Large intestine (tissue), 12 donors: ENCODE measurements around the gene ZNF124. TPM values are rescaled to one million over a fixed set of nuclear protein-coding genes. Genes with fewer than 3 reads are reported as not detected.
"Not testable (repeated sequence)": the region's sequence is repeated elsewhere in the genome, so short reads cannot be mapped to it uniquely, and the experiment has no call there.

Source experiments
- DNase-seq, 2 donors: peaks; one replicate each; pipeline versions ENCODE4 v3.0.0 to v3.0.0-alpha.2; 2013
- H3K27ac ChIP-seq: one replicate; pipeline ENCODE4 v1.5.1; 2013; ENCODE audit warnings: low read length
- H3K27me3 ChIP-seq: 2 replicates; pipeline ENCODE4 v1.6.1; 2013; ENCODE audit warnings: low read length; ENCODE audit not compliant: control insufficient read depth, insufficient read depth
- H3K36me3 ChIP-seq: 2 replicates; pipeline ENCODE4 v1.6.1; 2013; ENCODE audit warnings: low read length; ENCODE audit not compliant: control insufficient read depth, insufficient read depth
- H3K4me1 ChIP-seq: one replicate; pipeline ENCODE4 v1.6.1; 2013; ENCODE audit warnings: low read length; ENCODE audit not compliant: control insufficient read depth, insufficient read depth
- H3K4me3 ChIP-seq: one replicate; pipeline ENCODE4 v1.5.1; 2013; ENCODE audit warnings: low read length
- H3K9me3 ChIP-seq: one replicate; pipeline ENCODE4 v1.6.1; 2013; ENCODE audit warnings: mild to moderate bottlenecking, low read depth, low read length, moderate library complexity; ENCODE audit not compliant: control insufficient read depth
- WGBS: methylation state at CpG from one replicate; pipeline ENCODE4 v1.1.5; 2013; ENCODE audit warnings: low lambda C conversion rate; ENCODE audit not compliant: insufficient coverage; 5-methylcytosine and 5-hydroxymethylcytosine counted together
- long read RNA-seq, 11 donors: transcript quantifications; one replicate each; lab custom pipeline, GENCODE V29; 2026
- polyA plus RNA-seq: library from polyadenylated mRNA; unstranded; fragments of 120-200 nt; gene quantifications from one replicate; pipeline ENCODE4 v1.2.1, GENCODE V29; 2013

ZNF124 gene
- polyA plus RNA-seq: 13.5 TPM
- long read RNA-seq, donor 1, partial matches to known transcripts: 0 of 1 reads
- long read RNA-seq, donor 1, other reads (novel, unspliced or antisense): 0 of 1 reads
- long read RNA-seq, donor 2, partial matches to known transcripts: 0 of 5 reads
- long read RNA-seq, donor 2, other reads (novel, unspliced or antisense): 0 of 5 reads
- long read RNA-seq, donor 3: 0 reads
- long read RNA-seq, donor 4: 0 reads
- long read RNA-seq, donor 5: 0 reads
- long read RNA-seq, donor 6, partial matches to known transcripts: 0 of 7 reads
- long read RNA-seq, donor 6, other reads (novel, unspliced or antisense): 0 of 7 reads
- long read RNA-seq, donor 7, partial matches to known transcripts: 0 of 4 reads
- long read RNA-seq, donor 7, other reads (novel, unspliced or antisense): 0 of 4 reads
- long read RNA-seq, donor 8, partial matches to known transcripts: 0 of 4 reads
- long read RNA-seq, donor 8, other reads (novel, unspliced or antisense): 0 of 4 reads
- long read RNA-seq, donor 9, partial matches to known transcripts: 0 of 2 reads
- long read RNA-seq, donor 9, other reads (novel, unspliced or antisense): 0 of 2 reads
- long read RNA-seq, donor 10, partial matches to known transcripts: 0 of 4 reads
- long read RNA-seq, donor 10, other reads (novel, unspliced or antisense): 0 of 4 reads
- long read RNA-seq, donor 11, partial matches to known transcripts: 0 of 3 reads
- long read RNA-seq, donor 11, other reads (novel, unspliced or antisense): 0 of 3 reads

DNA sequence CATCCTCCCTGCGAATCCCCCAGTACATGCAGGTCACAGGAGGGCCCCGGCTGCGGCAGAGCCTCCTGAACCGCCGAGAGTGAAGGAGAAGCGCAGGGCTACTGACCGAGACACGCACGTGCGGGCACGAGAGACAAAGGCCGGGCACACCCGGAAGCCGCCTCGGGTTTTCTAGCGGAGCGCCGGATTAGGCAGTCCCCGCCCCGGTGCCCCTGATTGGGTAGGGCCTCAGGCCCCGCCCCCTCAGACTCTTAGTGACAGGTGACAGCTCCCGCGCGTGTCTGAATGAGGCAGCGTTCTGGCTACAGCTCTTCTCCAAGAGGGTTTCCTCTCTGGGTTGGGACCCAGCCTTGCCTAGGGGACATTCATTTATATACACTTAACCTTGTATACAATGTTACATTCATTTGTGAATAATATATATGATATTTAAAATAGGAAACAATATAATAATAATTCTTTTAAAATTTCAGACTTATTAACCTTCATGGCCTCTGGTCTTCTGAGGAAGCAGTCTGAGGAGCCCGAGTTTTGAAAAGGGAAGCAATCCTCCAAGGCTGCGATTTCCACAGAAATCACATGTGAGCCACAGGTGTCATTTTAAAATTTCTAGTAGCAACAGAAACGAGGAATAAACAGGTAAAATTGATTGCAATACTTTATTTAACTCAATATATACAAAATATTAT lies at the start of gene ZNF124:
Gene ZNF124 (minus strand): TSS at position 146 of the 689 bp plus-strand sequence. CDS start 143 bp downstream, at position 3.
- H3K4me1 ChIP-seq, DNase-seq, H3K27me3 ChIP-seq, H3K27ac ChIP-seq, H3K36me3 ChIP-seq, H3K9me3 ChIP-seq, H3K4me3 ChIP-seq: not testable (repeated sequence)
- WGBS: 20% methylated on average over 1 of the region's 28 CpGs

DNA sequence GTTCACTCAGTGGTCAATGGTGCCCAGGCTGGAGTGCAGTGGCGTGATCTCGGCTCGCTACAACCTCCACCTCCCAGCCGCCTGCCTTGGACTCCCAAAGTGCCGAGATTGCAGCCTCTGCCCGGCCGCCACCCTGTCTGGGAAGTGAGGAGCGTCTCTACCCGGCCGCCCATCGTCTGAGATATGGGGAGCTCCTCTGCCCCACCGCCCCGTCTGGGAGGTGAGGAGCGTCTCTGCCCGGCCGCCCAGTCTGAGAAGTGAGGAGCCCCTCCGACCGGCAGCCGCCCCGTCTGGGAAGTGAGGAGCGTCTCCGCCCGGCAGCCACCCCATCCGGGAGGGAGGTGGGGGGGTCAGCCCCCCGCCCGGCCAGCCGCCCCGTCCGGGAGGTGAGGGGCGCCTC lies 48.5 kb upstream of the ZNF124 start:
- H3K36me3 ChIP-seq, H3K27ac ChIP-seq, DNase-seq, H3K9me3 ChIP-seq, H3K4me3 ChIP-seq, H3K4me1 ChIP-seq, H3K27me3 ChIP-seq: not testable (repeated sequence)
- no CpG with 5 or more reads among the region's 30 CpGs for WGBS

DNA sequence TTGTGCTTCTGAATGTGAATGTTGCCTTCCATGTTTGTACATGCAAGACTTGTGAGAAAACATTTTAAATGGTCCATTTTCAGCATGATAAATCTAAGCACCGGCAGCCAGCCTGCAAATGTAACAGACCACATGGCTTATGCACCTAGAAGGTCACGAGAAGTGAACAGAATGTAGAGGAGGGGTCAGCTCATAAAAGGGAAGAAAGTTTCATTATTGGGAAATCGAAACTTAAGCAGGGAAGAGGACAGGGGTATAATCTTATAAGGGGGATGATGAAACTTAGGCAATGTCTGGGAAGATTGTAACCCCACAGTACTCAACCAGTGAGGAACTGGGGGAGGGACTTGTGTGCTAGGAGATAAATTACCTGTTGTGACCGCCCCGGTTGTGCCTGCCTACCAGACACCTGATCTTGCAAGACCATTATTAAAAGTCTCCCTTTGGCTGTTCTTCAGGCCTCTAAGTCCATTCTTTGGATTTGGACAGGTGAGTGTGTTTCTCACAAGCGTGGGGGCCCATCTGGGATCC lies 46.4 kb upstream of the ZNF124 start:
- Histone ChIP-seq H3K9me3 (peaks cover 3% of the 10 kb centered on the region), H3K27me3 (peaks cover 3% of the 10 kb centered on the region), H3K4me1 (no peaks in the 10 kb centered on the region), H3K4me3 (no peak overlapping the region), H3K27ac (no peak overlapping the region), H3K36me3 (no peaks in the 10 kb centered on the region)
- no peak for DNase-seq
- 40% methylated on average over 2 of the region's 6 CpGs for WGBS

DNA sequence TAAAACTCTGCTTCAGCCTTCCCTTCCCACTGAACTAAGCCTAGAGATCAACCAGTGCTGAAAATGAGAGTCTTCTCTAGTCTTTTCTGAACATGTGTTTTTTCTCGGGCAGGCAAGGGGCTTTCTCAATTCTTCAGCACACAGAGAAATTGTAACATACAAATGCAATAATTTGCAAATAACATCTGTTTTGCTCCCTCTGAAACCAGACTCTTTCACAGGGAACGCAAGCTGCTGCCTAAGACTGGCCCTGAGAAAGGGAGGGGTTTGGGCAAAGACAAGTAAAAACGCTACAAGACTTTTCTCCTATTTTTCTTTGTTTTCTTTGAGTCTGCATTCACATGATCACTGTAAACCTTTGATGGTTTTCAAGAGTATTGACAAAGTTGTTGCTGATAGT lies 44.4 kb upstream of the ZNF124 start:
- WGBS: 38% methylated on average over 1 of the region's 3 CpGs
- Histone ChIP-seq H3K27ac (no peak overlapping the region), H3K4me3 (no peak overlapping the region), H3K9me3 (peaks cover 3% of the 10 kb centered on the region), H3K36me3 (no peaks in the 10 kb centered on the region), H3K4me1 (no peaks in the 10 kb centered on the region), H3K27me3 (peaks cover 3% of the 10 kb centered on the region)
- no peak for DNase-seq

GRCh38 chr1:247212627-247213617 lies 41.1 kb upstream of the ZNF124 start:
- 25% methylated on average over 1 of the region's 1 CpG for WGBS
- peaks cover 3% of the 10 kb centered on the region for H3K27me3 ChIP-seq
- peaks cover 8% of the 10 kb centered on the region for H3K4me1 ChIP-seq
- no peak overlapping the region for H3K27ac ChIP-seq
- H3K36me3 ChIP-seq: no peaks in the 10 kb centered on the region
- no peak overlapping the region for H3K4me3 ChIP-seq
- no peaks in the 10 kb centered on the region for H3K9me3 ChIP-seq
- DNase-seq: no peak

DNA sequence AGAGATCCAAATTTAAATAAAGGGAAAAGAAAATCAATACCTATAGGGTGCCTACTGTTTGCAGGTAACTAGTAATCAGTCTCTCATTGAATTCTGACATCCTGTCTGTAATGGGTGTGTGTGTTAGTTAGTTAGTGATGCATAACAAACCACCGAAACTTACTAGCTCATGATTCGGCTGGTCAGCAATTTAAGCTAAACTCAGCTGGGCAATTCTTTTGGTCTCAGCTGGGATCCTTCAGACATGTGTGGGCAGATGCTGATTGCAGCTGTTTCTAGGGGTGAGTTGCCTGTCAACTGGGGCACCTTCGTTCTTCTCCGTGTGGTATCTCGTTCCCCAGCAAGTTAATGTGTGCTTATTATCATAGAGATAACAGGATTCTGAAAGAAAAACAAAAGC lies 40.2 kb upstream of the ZNF124 start:
- Histone ChIP-seq H3K4me3 (no peak overlapping the region), H3K27me3 (peaks cover 3% of the 10 kb centered on the region), H3K4me1 (peaks cover 8% of the 10 kb centered on the region), H3K27ac (no peak overlapping the region), H3K9me3 (no peaks in the 10 kb centered on the region), H3K36me3 (no peaks in the 10 kb centered on the region)
- no CpG with 5 or more reads among the region's 5 CpGs for WGBS
- DNase-seq: no peak

DNA sequence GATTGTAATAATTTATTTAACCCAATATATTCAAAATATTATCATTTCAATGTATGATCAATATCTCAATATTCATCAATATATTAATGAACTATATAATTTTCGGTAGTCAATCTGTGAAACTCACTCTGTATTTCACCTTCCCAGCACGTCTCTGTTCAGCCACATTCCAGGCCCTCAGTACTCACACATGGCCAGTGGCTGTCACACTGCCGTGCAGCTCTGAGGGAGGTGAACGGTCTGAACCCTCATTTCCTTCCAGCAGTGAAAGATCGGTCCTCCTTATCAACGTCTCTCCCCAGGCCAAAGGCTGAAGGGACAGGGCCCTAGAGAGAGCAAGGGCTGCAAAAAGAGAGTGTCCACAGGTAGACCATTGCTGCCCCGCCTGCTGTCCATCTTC lies 39.5 kb upstream of the ZNF124 start:
- Histone ChIP-seq H3K27me3 (peaks cover 3% of the 10 kb centered on the region), H3K9me3 (no peaks in the 10 kb centered on the region), H3K4me1 (peaks cover 8% of the 10 kb centered on the region), H3K36me3 (no peaks in the 10 kb centered on the region), H3K27ac (no peak overlapping the region), H3K4me3 (no peak overlapping the region)
- DNase-seq: no peak
- 83% methylated on average over 1 of the region's 7 CpGs for WGBS

GRCh38 chr1:247210376-247211117 lies 38.7 kb upstream of the ZNF124 start:
- H3K4me1 ChIP-seq: peaks cover 8% of the 10 kb centered on the region
- peak; percentile 94 to 96 for DNase-seq
- no peaks in the 10 kb centered on the region for H3K36me3 ChIP-seq
- H3K27ac ChIP-seq: peak overlapping the region; percentile 68
- no peaks in the 10 kb centered on the region for H3K27me3 ChIP-seq
- H3K4me3 ChIP-seq: peak overlapping the region; percentile 96
- no CpG with 5 or more reads among the region's 49 CpGs for WGBS
- no peaks in the 10 kb centered on the region for H3K9me3 ChIP-seq

DNA sequence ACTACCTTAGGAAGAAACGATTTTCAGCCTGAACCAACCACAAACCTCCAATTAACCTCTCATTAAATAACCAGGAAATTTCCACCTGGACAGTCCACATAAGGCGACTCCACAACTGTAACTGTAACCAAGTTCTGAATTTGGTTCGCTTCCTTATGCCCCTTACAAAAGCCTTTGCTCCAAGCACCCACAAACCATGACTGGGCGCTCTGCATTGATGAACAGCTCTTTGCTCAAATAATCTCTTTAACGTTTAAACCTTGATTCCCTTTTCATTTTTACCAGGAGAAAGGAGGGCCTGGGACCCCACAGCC lies 38.2 kb upstream of the ZNF124 start:
- WGBS: 10% methylated on average over 2 of the region's 5 CpGs

More for the DNA sequence above, 38.2 kb upstream of the ZNF124 start:
- Histone ChIP-seq H3K4me3 (peak overlapping the region; percentile 96), H3K27me3 (no peaks in the 10 kb centered on the region), H3K27ac (no peak overlapping the region), H3K9me3 (no peaks in the 10 kb centered on the region), H3K36me3 (no peaks in the 10 kb centered on the region), H3K4me1 (peaks cover 8% of the 10 kb centered on the region)
- DNase-seq: no peak
